Mesenchymal stem cell (in vitro differentiated cells and primary cell): ENCODE results near the gene ETV3L.
A peak's percentile ranks its signal among the peaks of the same experiment; 100 is the strongest.

ENCODE experiments used
- DNase-seq: peaks from one replicate; pipeline ENCODE4 v3.0.0-alpha.2; 2013
- H2AFZ ChIP-seq: one replicate; pipeline ENCODE4 v1.6.1; 2013; ENCODE audit warnings: low read depth, mild to moderate bottlenecking, control low read depth, inconsistent platforms, low read length, moderate library complexity
- H2AK5ac ChIP-seq: 2 replicates; pipeline ENCODE4 v1.6.1; 2013; ENCODE audit warnings: low read length, moderate library complexity, mild to moderate bottlenecking, inconsistent platforms; ENCODE audit not compliant: severe bottlenecking
- H2BK120ac ChIP-seq: one replicate; pipeline ENCODE4 v1.6.1; 2013; ENCODE audit warnings: low read depth, mild to moderate bottlenecking, inconsistent platforms, low read length, moderate library complexity
- H2BK12ac ChIP-seq, 2 experiments: one replicate each; pipeline ENCODE4 v1.6.1; 2013; ENCODE audit warnings: inconsistent platforms in 2 of 2, low read length in 2 of 2, mild to moderate bottlenecking in 2 of 2, moderate library complexity in 2 of 2, control low read depth in 1 of 2
- H2BK15ac ChIP-seq: one replicate; pipeline ENCODE4 v1.6.1; 2013; ENCODE audit warnings: mild to moderate bottlenecking, low read depth, inconsistent platforms; ENCODE audit not compliant: poor library complexity, severe bottlenecking
- H2BK5ac ChIP-seq: 2 replicates; pipeline ENCODE4 v1.6.1; 2013; ENCODE audit warnings: low read depth, mild to moderate bottlenecking, low read length, control low read depth, inconsistent platforms; ENCODE audit not compliant: poor library complexity, severe bottlenecking
- H3K14ac ChIP-seq, 2 experiments: one replicate each; pipeline ENCODE4 v1.6.1; 2013; ENCODE audit warnings: inconsistent platforms in 2 of 2, low read length in 2 of 2, control low read depth in 1 of 2, mild to moderate bottlenecking in 1 of 2, moderate library complexity in 1 of 2
- H3K18ac ChIP-seq, 2 experiments: one replicate each; pipeline ENCODE4 v1.6.1; 2013; ENCODE audit warnings: inconsistent platforms in 2 of 2, low read length in 2 of 2, control low read depth in 1 of 2, low read depth in 1 of 2, mild to moderate bottlenecking in 1 of 2
- H3K23ac ChIP-seq, 2 experiments: one replicate each; pipeline ENCODE4 v1.6.1; 2013; ENCODE audit warnings: inconsistent platforms in 2 of 2, low read length in 2 of 2, mild to moderate bottlenecking in 2 of 2, moderate library complexity in 2 of 2, control low read depth in 1 of 2
- H3K27ac ChIP-seq: 2 replicates; pipeline ENCODE4 v1.5.1; 2013; ENCODE audit warnings: mild to moderate bottlenecking, moderate library complexity, low read length, control low read depth, inconsistent platforms; ENCODE audit not compliant: poor library complexity, severe bottlenecking
- H3K27me3 ChIP-seq, 2 experiments: 2 replicates each; pipeline versions ENCODE4 v1.6.1 to v1.7.0; 2013; ENCODE audit warnings: low read length in 2 of 2, mild to moderate bottlenecking in 2 of 2, moderate library complexity in 2 of 2, control low read depth in 1 of 2, inconsistent platforms in 1 of 2; ENCODE audit not compliant: control insufficient read depth in 1 of 2, insufficient read depth in 1 of 2
- H3K36me3 ChIP-seq, 2 experiments: 2 replicates each; pipeline versions ENCODE4 v1.6.1 to v1.7.0; 2013; ENCODE audit warnings: low read length in 2 of 2, control low read depth in 1 of 2, inconsistent platforms in 1 of 2, low read depth in 1 of 2, mild to moderate bottlenecking in 1 of 2; ENCODE audit not compliant: insufficient read depth in 2 of 2, control insufficient read depth in 1 of 2
- H3K4ac ChIP-seq, 2 experiments: one replicate each; pipeline ENCODE4 v1.6.1; 2013; ENCODE audit warnings: inconsistent platforms in 2 of 2, low read length in 2 of 2, mild to moderate bottlenecking in 2 of 2, moderate library complexity in 2 of 2, control low read depth in 1 of 2, low read depth in 1 of 2
- H3K4me1 ChIP-seq: 2 replicates; pipeline ENCODE4 v1.6.1; 2013; ENCODE audit warnings: low read depth, low read length, control low read depth; ENCODE audit not compliant: control insufficient read depth, insufficient read depth
- H3K4me2 ChIP-seq: 2 replicates; pipeline ENCODE4 v1.6.1; 2013; ENCODE audit warnings: low read length, mild to moderate bottlenecking, inconsistent platforms; ENCODE audit not compliant: poor library complexity, severe bottlenecking
- H3K4me3 ChIP-seq, 2 experiments: 2 replicates each; pipeline versions ENCODE4 v1.5.1 to v1.7.0; 2013; ENCODE audit warnings: low read length in 2 of 2, mild to moderate bottlenecking in 2 of 2, control low read depth in 1 of 2, low read depth in 1 of 2; ENCODE audit not compliant: insufficient read depth in 1 of 2
- H3K79me1 ChIP-seq: replicated peaks from 2 replicates; pipeline ENCODE4 v1.6.1; 2013; ENCODE audit warnings: mild to moderate bottlenecking, control low read depth, low read length, inconsistent platforms; ENCODE audit not compliant: poor library complexity, severe bottlenecking
- H3K9ac ChIP-seq: 2 replicates; pipeline ENCODE4 v1.7.0; 2013; ENCODE audit warnings: mild to moderate bottlenecking, low read length, moderate library complexity
- H3K9me3 ChIP-seq: 2 replicates; pipeline ENCODE4 v1.7.0; 2013; ENCODE audit warnings: mild to moderate bottlenecking, low read length; ENCODE audit not compliant: control insufficient read depth
- H4K8ac ChIP-seq: one replicate; pipeline ENCODE4 v1.6.1; 2013; ENCODE audit warnings: inconsistent platforms, mild to moderate bottlenecking, low read length, moderate library complexity
- H4K91ac ChIP-seq: one replicate; pipeline ENCODE4 v1.6.1; 2013; ENCODE audit warnings: mild to moderate bottlenecking, low read length, inconsistent platforms
- WGBS: methylation state at CpG from one replicate; pipeline ENCODE4 v1.1.7; 2013; ENCODE audit warnings: mixed read lengths; 5-methylcytosine and 5-hydroxymethylcytosine counted together

Gene ETV3L

DNA sequence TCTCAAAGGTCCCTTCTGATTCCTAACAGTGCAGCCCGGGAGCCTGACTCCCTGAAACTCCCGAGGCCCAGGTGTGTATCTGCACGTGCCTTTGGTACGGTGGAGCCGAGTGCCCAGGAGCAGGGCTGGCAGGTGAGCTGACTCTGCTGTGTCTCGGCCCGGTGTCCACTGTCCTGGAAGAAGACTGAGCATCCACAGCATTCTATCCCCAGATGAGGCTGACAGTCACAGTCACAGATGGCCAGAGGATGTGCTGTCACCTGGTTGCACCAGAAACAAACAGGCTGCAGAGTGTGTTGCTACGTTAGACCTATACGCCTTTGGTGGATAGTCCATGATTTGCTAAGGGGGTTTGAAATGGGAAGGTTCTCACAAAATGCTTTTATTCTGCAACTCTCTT lies 9.8 kb downstream of the ETV3L start:
- no peak overlapping the region for H2AFZ ChIP-seq
- H3K79me1 ChIP-seq: no peaks in the 10 kb centered on the region
- no peak overlapping the region for H3K14ac ChIP-seq
- no peak overlapping the region for H3K23ac ChIP-seq
- H3K18ac ChIP-seq: no peak overlapping the region
- 84% methylated on average over 7 of the region's 9 CpGs for WGBS
- H2BK15ac ChIP-seq: no peak overlapping the region
- no peak overlapping the region for H2BK12ac ChIP-seq
- no peak overlapping the region for H3K27ac ChIP-seq
- no peak overlapping the region for H3K9ac ChIP-seq
- H3K4me3 ChIP-seq: no peak overlapping the region
- no peak overlapping the region for H2BK5ac ChIP-seq
- H4K8ac ChIP-seq: no peak overlapping the region
- H3K9me3 ChIP-seq: no peaks in the 10 kb centered on the region
- DNase-seq: no peak
- H4K91ac ChIP-seq: peak overlapping the region; percentile 44
- H2BK120ac ChIP-seq: no peak overlapping the region
- H3K36me3 ChIP-seq: no peaks in the 10 kb centered on the region
- peaks cover 4% of the 10 kb centered on the region in 2 experiments for H3K27me3 ChIP-seq
- H2AK5ac ChIP-seq: no peak overlapping the region
- H3K4ac ChIP-seq: no peak overlapping the region
- peaks cover 2% of the 10 kb centered on the region for H3K4me1 ChIP-seq
- H3K4me2 ChIP-seq: no peak overlapping the region

DNA sequence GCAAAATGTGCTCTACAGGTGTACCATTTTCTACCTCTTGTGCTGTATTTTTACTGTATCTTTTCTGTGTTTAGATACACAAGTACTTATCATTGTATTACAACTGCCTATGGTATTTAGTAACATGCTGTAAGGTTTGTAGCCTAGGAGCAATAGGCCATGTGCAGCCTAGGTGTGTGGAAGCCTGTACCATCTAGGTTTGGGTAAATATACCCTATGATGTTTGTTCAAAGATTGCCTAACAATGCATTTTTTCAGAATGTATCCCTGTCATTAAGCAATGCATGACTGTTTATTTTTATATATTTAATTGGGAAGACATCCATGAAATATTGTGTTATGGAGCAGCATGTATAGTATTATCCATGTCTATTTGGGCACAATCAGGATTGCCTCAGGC lies 11.0 kb downstream of the ETV3L start:
- Histone ChIP-seq H3K9ac (no peak overlapping the region), H3K27me3 (peaks cover 4 to 5% of the 10 kb centered on the region in 2 experiments), H2BK120ac (no peak overlapping the region), H3K36me3 (no peaks in the 10 kb centered on the region), H3K4me2 (no peak overlapping the region), H2AFZ (no peak overlapping the region), H4K8ac (no peak overlapping the region), H3K4me1 (peaks cover 2% of the 10 kb centered on the region), H3K79me1 (no peaks in the 10 kb centered on the region), H3K18ac (no peak overlapping the region), H3K23ac (no peak overlapping the region), H3K4me3 (no peak overlapping the region), H2BK15ac (no peak overlapping the region), H2BK12ac (no peak overlapping the region), H3K27ac (no peak overlapping the region), H4K91ac (no peak overlapping the region), H3K4ac (no peak overlapping the region), H2BK5ac (no peak overlapping the region), H3K9me3 (no peaks in the 10 kb centered on the region), H2AK5ac (no peak overlapping the region), H3K14ac (no peak overlapping the region)
- DNase-seq: no peak

- Histone ChIP-seq H4K8ac (no peak overlapping the region), H3K9ac (no peak overlapping the region), H2BK15ac (no peak overlapping the region), H2BK5ac (no peak overlapping the region), H4K91ac (no peak overlapping the region), H3K18ac (no peak overlapping the region), H3K4me1 (peaks cover 2% of the 10 kb centered on the region), H3K4me3 (no peak overlapping the region), H2AK5ac (no peak overlapping the region), H3K23ac (no peak overlapping the region), H3K14ac (no peak overlapping the region), H3K27ac (no peak overlapping the region), H3K4me2 (no peak overlapping the region), H3K27me3 (peaks cover 9 to 14% of the 10 kb centered on the region in 2 experiments), H2BK120ac (no peak overlapping the region), H3K36me3 (no peaks in the 10 kb centered on the region), H3K4ac (no peak overlapping the region), H2AFZ (no peak overlapping the region), H3K9me3 (no peaks in the 10 kb centered on the region), H2BK12ac (no peak overlapping the region), H3K79me1 (no peaks in the 10 kb centered on the region)
- 90% methylated on average over 5 of the region's 5 CpGs for WGBS
- DNase-seq: no peak
Observed at GRCh38 chr1:157087030-157087429, 12.6 kb downstream of the ETV3L start.

DNA sequence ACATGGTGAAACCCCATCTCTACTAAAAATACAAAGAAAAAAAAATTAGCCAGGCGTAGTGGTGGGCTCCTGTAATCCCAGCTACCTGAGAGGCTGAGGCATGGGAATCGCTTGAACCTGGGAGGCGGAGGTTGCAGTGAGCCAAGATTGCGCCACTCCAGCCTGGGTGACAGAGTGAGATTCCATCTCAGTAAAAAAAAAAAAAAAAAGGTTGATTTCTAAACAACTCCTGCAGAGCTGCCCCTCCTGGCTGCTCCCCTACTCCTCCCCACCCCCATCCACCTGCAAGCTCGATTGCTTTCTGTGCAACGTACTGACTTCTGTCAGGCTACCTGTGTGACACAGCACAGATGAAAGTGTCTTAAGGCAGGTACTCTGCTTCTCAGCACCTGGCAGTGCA lies 13.3 kb downstream of the ETV3L start:
- Histone ChIP-seq H3K23ac (no peak overlapping the region), H3K27me3 (peaks cover 9 to 14% of the 10 kb centered on the region in 2 experiments), H3K79me1 (no peaks in the 10 kb centered on the region), H2BK5ac (no peak overlapping the region), H4K8ac (no peak overlapping the region), H3K27ac (no peak overlapping the region), H2AK5ac (no peak overlapping the region), H3K9me3 (no peaks in the 10 kb centered on the region), H2BK15ac (no peak overlapping the region), H3K4me1 (peaks cover 2% of the 10 kb centered on the region), H2AFZ (no peak overlapping the region), H3K4ac (no peak overlapping the region), H3K9ac (no peak overlapping the region), H3K4me2 (no peak overlapping the region), H2BK120ac (no peak overlapping the region), H4K91ac (no peak overlapping the region), H3K36me3 (no peaks in the 10 kb centered on the region), H3K14ac (no peak overlapping the region), H2BK12ac (no peak overlapping the region), H3K18ac (no peak overlapping the region), H3K4me3 (no peak overlapping the region)
- 80% methylated on average over 6 of the region's 6 CpGs for WGBS
- DNase-seq: no peak
